ENCODE measurements around the gene RHOXF2. TPM values are rescaled to one million over a fixed set of nuclear protein-coding genes. Genes with fewer than 3 reads are reported as not detected.

The RHOXF2 gene
- total RNA-seq, 1 donor from 2014 or later = not detected

DNA sequence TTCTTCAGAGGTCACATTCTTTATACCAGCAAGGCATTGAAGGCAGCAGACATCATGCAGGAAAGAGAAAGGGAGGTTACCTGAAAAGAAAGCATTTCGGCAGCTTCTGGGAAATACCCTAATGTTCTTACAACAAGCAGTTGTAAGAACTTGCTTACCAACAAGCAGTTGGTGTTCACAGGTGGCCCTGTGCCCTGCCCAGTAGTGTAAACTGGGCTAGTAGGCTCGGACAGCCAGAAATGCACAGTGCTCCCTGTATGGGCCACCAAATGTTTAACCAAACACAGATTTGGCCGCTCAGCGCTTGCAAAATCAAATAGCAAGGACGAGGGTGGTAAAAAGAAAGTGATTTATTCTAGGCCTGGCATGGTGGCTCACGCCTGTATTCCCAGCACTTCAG lies 22.3 kb upstream of the RHOXF2 start:
- no peaks in the 10 kb centered on the region for H3K36me3 ChIP-seq
- ATAC-seq (no peak), DNase-seq (no peak)
- no peaks in the 10 kb centered on the region for H3K4me1 ChIP-seq
- no peaks in the 10 kb centered on the region for H3K27me3 ChIP-seq
- intact Hi-C loops (cut with DNase I) = no loop called here
- H3K4me3 ChIP-seq = no peak overlapping the region
- no peaks in the 10 kb centered on the region for H3K9me3 ChIP-seq
- no peak overlapping the region for H3K27ac ChIP-seq
- TF ChIP-seq, protein P1, sequence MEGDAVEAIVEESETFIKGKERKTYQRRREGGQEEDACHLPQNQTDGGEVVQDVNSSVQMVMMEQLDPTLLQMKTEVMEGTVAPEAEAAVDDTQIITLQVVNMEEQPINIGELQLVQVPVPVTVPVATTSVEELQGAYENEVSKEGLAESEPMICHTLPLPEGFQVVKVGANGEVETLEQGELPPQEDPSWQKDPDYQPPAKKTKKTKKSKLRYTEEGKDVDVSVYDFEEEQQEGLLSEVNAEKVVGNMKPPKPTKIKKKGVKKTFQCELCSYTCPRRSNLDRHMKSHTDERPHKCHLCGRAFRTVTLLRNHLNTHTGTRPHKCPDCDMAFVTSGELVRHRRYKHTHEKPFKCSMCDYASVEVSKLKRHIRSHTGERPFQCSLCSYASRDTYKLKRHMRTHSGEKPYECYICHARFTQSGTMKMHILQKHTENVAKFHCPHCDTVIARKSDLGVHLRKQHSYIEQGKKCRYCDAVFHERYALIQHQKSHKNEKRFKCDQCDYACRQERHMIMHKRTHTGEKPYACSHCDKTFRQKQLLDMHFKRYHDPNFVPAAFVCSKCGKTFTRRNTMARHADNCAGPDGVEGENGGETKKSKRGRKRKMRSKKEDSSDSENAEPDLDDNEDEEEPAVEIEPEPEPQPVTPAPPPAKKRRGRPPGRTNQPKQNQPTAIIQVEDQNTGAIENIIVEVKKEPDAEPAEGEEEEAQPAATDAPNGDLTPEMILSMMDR (IDR thresholded peaks at IDR 0.05) = no peak

DNA sequence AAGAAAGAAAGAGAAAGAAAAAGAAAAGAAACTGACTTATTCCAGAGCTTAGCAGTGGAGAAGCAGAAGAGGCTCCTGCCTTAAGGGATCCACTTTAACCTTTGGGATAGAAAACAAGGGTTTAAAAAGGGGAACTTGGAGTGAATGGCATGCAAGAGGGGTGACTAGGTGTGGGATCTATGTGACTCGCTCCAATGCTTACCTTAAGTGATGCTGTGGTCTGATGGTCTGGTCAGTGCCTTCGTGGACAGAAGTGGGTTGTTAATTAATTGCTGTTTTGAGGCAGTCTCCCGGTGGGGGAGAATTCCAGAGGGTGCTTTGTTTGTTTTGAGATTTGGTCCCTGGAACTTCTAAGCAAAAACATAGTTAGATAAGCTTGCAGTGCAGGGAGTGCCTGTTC lies 21.6 kb upstream of the RHOXF2 start:
- H3K9me3 ChIP-seq = no peaks in the 10 kb centered on the region
- DNase-seq = no peak
- no peak overlapping the region for H3K27ac ChIP-seq
- intact Hi-C loops (cut with DNase I) = no loop called here
- no peaks in the 10 kb centered on the region for H3K27me3 ChIP-seq
- H3K4me1 ChIP-seq = no peaks in the 10 kb centered on the region
- H3K36me3 ChIP-seq = no peaks in the 10 kb centered on the region
- H3K4me3 ChIP-seq = no peak overlapping the region
- TF ChIP-seq, protein P1 (IDR thresholded peaks at IDR 0.05) = no peak
- ATAC-seq = no peak

DNA sequence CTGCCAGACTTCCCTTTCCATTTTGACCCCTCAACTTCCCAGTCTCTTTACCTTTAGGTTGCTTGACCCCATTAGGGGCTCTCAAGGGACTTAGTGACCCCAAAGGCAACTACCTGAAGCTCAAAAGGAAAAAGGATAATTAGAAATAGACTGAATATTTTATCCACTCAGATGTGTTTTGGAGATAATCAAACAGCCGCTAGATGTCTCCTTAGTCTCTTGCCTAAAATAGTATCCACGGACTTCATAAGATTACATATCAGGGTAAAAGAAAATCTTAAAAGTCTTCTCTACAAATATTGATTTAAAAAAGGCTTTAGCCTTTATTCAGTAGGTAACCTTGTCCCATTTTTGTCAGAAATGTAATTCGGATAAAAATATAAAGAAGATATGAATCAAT lies 21.0 kb upstream of the RHOXF2 start:
- TF ChIP-seq, protein P1 (IDR thresholded peaks at IDR 0.05) = no peak
- H3K36me3 ChIP-seq = no peaks in the 10 kb centered on the region
- intact Hi-C loops (cut with DNase I) = no loop called here
- no peak overlapping the region for H3K27ac ChIP-seq
- ATAC-seq = no peak
- no peaks in the 10 kb centered on the region for H3K27me3 ChIP-seq
- H3K9me3 ChIP-seq = no peaks in the 10 kb centered on the region
- DNase-seq = no peak
- no peak overlapping the region for H3K4me3 ChIP-seq
- H3K4me1 ChIP-seq = no peaks in the 10 kb centered on the region

DNA sequence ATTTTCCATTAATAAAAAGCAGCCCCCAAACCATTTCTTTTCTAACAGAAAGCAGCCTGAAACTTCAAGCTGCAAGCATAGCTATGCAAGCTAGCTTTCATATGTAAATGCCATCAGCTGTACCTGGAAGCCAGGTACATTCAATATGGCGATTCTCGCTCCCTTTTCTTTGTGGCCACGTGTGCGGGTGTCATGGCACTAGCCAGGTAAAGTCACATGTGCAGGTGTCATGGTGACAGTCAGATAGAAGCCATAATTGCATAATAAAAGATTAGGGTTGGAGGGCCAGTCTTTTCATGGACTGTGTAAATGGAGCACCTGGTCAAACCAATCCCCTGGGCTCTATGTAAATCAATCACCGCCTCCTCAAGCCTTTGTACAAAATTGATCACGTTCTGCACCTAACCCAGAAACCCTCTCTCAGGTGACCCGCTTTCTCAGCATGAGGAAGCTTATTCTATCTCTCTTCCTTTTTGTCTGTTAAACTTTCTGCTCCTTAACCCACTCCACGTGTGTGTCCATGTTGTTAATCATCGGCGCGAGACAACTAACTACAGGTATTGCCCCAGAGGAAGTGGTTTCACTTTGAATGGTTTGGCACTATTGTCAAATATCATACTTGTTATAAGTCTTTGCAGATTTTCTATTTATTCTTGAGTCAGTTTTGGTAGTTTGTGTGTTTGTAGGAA lies 18.0 kb upstream of the RHOXF2 start:
- intact Hi-C loops (cut with DNase I) = no loop called here
- no peaks in the 10 kb centered on the region for H3K27me3 ChIP-seq
- no peaks in the 10 kb centered on the region for H3K9me3 ChIP-seq
- no peak overlapping the region for H3K27ac ChIP-seq
- H3K4me3 ChIP-seq = no peak overlapping the region
- no peak for ATAC-seq
- TF ChIP-seq, protein P1 (IDR thresholded peaks at IDR 0.05) = no peak
- H3K4me1 ChIP-seq = no peaks in the 10 kb centered on the region
- H3K36me3 ChIP-seq = no peaks in the 10 kb centered on the region
- no peak for DNase-seq

DNA sequence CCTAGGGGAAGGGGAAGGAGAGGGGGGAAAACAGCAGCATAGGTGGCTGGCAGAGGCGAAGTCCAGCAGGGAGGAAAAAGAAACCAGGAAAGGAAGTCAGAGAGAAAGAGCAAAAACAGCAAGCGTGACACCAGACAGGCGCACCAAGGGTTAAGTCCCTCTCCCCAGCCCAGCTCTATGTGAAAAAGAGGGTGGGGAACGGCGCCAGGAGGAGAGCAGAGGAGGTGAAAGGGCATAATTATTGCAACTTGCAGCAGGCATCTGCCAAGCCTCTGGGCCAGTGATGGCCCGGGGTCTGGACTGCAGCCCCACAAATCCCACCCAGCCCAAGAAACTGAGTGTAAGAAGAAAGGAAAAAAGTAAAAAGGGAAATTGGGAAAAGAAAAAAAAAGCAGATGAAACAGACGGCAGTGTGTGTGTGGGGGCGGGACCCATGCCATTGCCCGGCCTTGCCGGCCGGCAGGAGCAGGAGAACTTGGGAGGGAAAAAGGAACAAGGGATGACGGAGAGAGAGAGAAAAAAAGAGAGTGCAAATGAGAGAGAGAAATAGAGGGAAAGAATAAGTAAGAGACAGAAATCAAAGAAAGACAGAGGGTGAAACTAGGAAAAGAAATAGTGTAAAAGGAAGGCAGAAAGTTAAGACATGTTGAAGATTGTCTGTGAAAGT lies 14.1 kb upstream of the RHOXF2 start:
- Histone ChIP-seq H3K9me3 (no peaks in the 10 kb centered on the region), H3K27me3 (no peaks in the 10 kb centered on the region), H3K4me3 (no peak overlapping the region), H3K36me3 (no peaks in the 10 kb centered on the region), H3K4me1 (no peaks in the 10 kb centered on the region), H3K27ac (no peak overlapping the region)
- DNase-seq = no peak
- intact Hi-C loops (cut with DNase I) = no loop called here
- ATAC-seq = no peak
- TF ChIP-seq, protein P1 (IDR thresholded peaks at IDR 0.05) = no peak
